ENCODE results near the gene SLC13A3.

- TF ChIP-seq POLR2A (IDR thresholded peaks at IDR 0.05) (no peak), CTCF (IDR thresholded peaks at IDR 0.05 in 4 of 5, conservative IDR thresholded peaks at IDR 0.05 in 1 of 5) (no peak)
These were observed 105.0 kb downstream of the SLC13A3 start for GRCh38 chr20:46546298-46546697.

Data from gastrocnemius medialis (tissue), 4 donors.